ENCODE measurements around the gene VIL1. TPM values are rescaled to one million over a fixed set of nuclear protein-coding genes. Genes with fewer than 3 reads are reported as not detected.
A peak's percentile ranks its signal among the peaks of the same experiment; 100 is the strongest.

VIL1 gene
- total RNA-seq, 6 donors from 2014 or later, result 0.29 to 0.76 (median 0.40) TPM; not detected in 3

GRCh38 chr2:218400167-218400929 is 18.6 kb upstream of the VIL1 start:
- Histone ChIP-seq H3K4me3 (peak overlapping the region; percentile 92 to 98 (median 96)), H3K9me3 (no peaks in the 10 kb centered on the region), H3K27ac (peak overlapping the region; percentile 94 to 99 (median 99)), H3K36me3 (peaks cover 21 to 42% (median 35%) of the 10 kb centered on the region in 4 donors), H3K4me1 (peaks cover 42 to 75% (median 60%) of the 10 kb centered on the region in 4 donors), H3K27me3 (no peaks in the 10 kb centered on the region)
- TF ChIP-seq POLR2A (IDR thresholded peaks at IDR 0.05), result peak in 1 of 4 donors; percentile 45
- no peak for TF ChIP-seq EP300 (IDR thresholded peaks at IDR 0.05)
- ATAC-seq (ENCODE audit: low FRiP score in 2 of 2) (no peak), DNase-seq (peak; percentile 42 to 93)
- 0% methylated on average over 8 to 29 of the region's 63 CpGs for WGBS, 2 donors

- 20 to 40% methylated on average over 1 to 21 of the region's 24 CpGs for WGBS, 2 donors
- Histone ChIP-seq H3K36me3 (peaks cover 21 to 43% (median 35%) of the 10 kb centered on the region in 4 donors), H3K27me3 (no peaks in the 10 kb centered on the region), H3K9me3 (no peaks in the 10 kb centered on the region), H3K4me3 (peak overlapping the region; percentile 92 to 98 (median 96)), H3K27ac (peak overlapping the region; percentile 94 to 99 (median 99)), H3K4me1 (peaks cover 44 to 77% (median 62%) of the 10 kb centered on the region in 4 donors)
- peak; percentile 67 to 70 for DNase-seq
- no peak for ATAC-seq (ENCODE audit: low FRiP score in 2 of 2)
- TF ChIP-seq EP300 (IDR thresholded peaks at IDR 0.05) (no peak), POLR2AphosphoS5 (IDR thresholded peaks at IDR 0.05) (no peak), POLR2A (IDR thresholded peaks at IDR 0.05) (peak in 1 of 4 donors; percentile 14), CTCF (IDR thresholded peaks at IDR 0.05) (no peak)
Observed at GRCh38 chr2:218400930-218401881, 17.7 kb upstream of the VIL1 start.

DNA sequence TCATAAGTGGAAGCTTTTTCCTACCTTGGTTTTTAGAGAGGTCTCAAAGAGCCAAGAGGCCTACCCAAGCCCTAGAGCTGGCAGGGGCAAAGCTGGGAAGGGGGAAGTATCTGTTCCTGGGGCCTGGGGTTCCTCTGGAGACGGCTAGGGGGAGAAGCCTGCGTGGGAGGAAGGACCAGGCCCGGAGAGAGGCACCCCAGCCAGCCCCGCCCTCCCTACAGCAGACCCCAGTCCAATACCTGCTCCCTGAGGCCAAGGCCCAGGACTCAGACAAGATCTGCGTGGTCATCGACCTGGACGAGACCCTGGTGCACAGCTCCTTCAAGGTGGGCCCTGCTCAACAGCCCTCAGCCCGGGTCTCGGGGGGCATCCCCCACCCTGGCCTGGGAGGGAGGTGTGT is 17.0 kb upstream of the VIL1 start:
- peaks cover 21 to 43% (median 35%) of the 10 kb centered on the region in 4 donors for H3K36me3 ChIP-seq
- H3K27me3 ChIP-seq, result no peaks in the 10 kb centered on the region
- peaks cover 46 to 77% (median 61%) of the 10 kb centered on the region in 4 donors for H3K4me1 ChIP-seq
- ATAC-seq (ENCODE audit: low FRiP score in 2 of 2) (no peak), DNase-seq (peak; percentile 31 to 69)
- WGBS, 2 donors, result 57% methylated on average over 9 of the region's 9 CpGs; no CpG with 5 or more reads in 1 of the 2 donors
- H3K4me3 ChIP-seq, result peak overlapping the region in 3 of 4 donors; percentile 92 to 98 (median 93)
- no peaks in the 10 kb centered on the region for H3K9me3 ChIP-seq
- peak overlapping the region; percentile 94 to 99 (median 99) for H3K27ac ChIP-seq
- TF ChIP-seq POLR2AphosphoS5 (IDR thresholded peaks at IDR 0.05) (no peak), POLR2A (IDR thresholded peaks at IDR 0.05) (no peak), EP300 (IDR thresholded peaks at IDR 0.05) (no peak), CTCF (IDR thresholded peaks at IDR 0.05) (no peak)

DNA sequence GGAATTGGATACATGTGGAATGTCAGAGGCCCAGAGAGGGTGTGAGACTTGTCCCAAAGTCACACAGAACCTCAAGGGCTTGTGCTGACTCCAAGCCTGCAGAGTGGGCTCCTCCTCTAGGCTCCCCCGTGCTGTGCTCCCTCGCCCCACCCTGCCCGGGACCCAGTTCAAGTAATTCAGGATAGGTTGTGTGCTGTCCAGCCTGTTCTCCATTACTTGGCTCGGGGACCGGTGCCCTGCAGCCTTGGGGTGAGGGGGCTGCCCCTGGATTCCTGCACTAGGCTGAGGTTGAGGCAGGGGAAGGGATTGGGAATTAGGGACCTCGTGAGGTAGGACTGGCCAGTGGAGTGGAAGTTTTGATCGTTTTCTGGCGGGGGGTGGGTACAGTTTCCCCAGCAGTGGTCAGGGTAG is 16.4 kb upstream of the VIL1 start:
- H3K27ac ChIP-seq, result peak overlapping the region; percentile 94 to 99 (median 99)
- H3K4me3 ChIP-seq, result peak overlapping the region in 1 of 4 donors; percentile 93
- peaks cover 21 to 43% (median 35%) of the 10 kb centered on the region in 4 donors for H3K36me3 ChIP-seq
- no peaks in the 10 kb centered on the region for H3K27me3 ChIP-seq
- DNase-seq (peak in 1 of 2 donors; percentile 67), ATAC-seq (ENCODE audit: low FRiP score in 2 of 2) (no peak)
- 67 to 75% methylated on average over 7 to 8 of the region's 8 CpGs for WGBS, 2 donors
- TF ChIP-seq CTCF (IDR thresholded peaks at IDR 0.05), result no peak
- no peak for TF ChIP-seq POLR2AphosphoS5 (IDR thresholded peaks at IDR 0.05)
- TF ChIP-seq POLR2A (IDR thresholded peaks at IDR 0.05), result no peak
- TF ChIP-seq EP300 (IDR thresholded peaks at IDR 0.05), result no peak
- peaks cover 46 to 77% (median 61%) of the 10 kb centered on the region in 4 donors for H3K4me1 ChIP-seq
- no peaks in the 10 kb centered on the region for H3K9me3 ChIP-seq
